ENCODE measurements around the gene COX5B.

DNA sequence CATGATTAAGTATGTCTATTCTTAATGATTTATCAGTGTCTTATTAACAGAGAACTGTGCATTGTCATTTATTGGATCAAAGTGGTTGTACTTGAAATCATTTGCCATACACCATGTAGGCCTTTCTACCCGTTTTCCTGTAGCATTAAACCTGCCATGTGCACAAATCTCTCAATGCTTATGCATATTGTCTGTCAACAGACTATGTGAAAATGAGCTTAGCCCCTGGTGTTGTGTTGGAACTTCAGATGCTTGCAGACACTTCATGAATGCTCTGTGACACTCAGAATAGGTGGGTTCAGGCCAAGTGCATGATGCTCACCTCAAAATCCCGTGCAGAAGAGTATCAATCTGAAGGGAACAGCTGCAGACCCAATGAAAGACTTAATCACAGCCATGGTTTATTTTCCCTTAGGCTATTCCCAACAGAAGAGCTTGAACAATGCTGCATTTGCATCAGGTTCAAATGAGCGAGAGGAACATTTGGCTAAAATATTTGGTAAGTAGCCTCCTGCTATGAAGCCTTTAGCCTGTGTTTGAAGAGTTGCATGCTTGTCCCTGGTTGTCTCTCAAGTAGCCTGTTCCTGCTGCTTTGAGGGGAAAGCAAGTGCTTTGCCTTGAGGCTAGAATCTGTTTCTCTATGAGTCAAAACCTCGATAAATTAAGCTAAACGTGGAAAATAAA is 29.7 kb downstream of the COX5B start:
- TF ChIP-seq, protein P1, sequence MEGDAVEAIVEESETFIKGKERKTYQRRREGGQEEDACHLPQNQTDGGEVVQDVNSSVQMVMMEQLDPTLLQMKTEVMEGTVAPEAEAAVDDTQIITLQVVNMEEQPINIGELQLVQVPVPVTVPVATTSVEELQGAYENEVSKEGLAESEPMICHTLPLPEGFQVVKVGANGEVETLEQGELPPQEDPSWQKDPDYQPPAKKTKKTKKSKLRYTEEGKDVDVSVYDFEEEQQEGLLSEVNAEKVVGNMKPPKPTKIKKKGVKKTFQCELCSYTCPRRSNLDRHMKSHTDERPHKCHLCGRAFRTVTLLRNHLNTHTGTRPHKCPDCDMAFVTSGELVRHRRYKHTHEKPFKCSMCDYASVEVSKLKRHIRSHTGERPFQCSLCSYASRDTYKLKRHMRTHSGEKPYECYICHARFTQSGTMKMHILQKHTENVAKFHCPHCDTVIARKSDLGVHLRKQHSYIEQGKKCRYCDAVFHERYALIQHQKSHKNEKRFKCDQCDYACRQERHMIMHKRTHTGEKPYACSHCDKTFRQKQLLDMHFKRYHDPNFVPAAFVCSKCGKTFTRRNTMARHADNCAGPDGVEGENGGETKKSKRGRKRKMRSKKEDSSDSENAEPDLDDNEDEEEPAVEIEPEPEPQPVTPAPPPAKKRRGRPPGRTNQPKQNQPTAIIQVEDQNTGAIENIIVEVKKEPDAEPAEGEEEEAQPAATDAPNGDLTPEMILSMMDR (IDR thresholded peaks at IDR 0.05): no peak
- no peak for TF ChIP-seq POLR2A (IDR thresholded peaks at IDR 0.05)

Measured in right lobe of liver (tissue), 4 donors.